NCI-H128 (cell line): ENCODE data around the gene SLC38A4.
"Not testable (repeated sequence)": the region's sequence is repeated elsewhere in the genome, so short reads cannot be mapped to it uniquely, and the experiment has no call there.

Experiments used
- DNase-seq: peaks from one replicate; lab custom pipeline; 2025; ENCODE audit not compliant: unreplicated experiment; lab: John Stamatoyannopoulos, UW

The SLC38A4 gene, protein sequence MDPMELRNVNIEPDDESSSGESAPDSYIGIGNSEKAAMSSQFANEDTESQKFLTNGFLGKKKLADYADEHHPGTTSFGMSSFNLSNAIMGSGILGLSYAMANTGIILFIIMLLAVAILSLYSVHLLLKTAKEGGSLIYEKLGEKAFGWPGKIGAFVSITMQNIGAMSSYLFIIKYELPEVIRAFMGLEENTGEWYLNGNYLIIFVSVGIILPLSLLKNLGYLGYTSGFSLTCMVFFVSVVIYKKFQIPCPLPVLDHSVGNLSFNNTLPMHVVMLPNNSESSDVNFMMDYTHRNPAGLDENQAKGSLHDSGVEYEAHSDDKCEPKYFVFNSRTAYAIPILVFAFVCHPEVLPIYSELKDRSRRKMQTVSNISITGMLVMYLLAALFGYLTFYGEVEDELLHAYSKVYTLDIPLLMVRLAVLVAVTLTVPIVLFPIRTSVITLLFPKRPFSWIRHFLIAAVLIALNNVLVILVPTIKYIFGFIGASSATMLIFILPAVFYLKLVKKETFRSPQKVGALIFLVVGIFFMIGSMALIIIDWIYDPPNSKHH

GRCh38 chr12:46825591-46826414 is at the start of gene SLC38A4:
Gene SLC38A4 (minus strand): TSS chr12:46825997. CDS start chr12:46793071, 32,926 bp downstream.
- no peak for DNase-seq

GRCh38 chr12:46875095-46875494 is 49.3 kb upstream of the SLC38A4 start:
- DNase-seq, result no peak

DNA sequence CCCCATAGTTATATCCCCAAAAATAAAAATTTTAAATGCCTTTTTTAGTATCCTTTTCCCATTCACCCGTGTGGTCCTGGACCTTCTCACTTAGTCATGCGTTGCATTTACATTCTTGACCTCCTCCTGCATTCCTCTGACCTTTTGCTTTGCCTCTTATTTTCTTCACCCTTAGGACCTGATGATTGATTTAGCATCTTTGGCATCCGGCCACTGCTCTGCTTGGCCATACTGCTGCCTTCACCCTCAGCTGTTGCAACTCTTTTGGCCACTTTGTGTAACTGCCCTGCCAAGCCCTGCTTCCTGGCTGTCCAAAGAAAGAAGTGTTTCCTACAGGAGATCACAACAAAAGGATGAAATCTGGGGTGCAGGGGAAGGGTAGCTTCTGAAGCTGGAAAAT is 48.8 kb upstream of the SLC38A4 start:
- no peak for DNase-seq

GRCh38 chr12:46872135-46872534 is 46.3 kb upstream of the SLC38A4 start:
- no peak for DNase-seq

GRCh38 chr12:46865311-46865710 is 39.5 kb upstream of the SLC38A4 start:
- no peak for DNase-seq

DNA sequence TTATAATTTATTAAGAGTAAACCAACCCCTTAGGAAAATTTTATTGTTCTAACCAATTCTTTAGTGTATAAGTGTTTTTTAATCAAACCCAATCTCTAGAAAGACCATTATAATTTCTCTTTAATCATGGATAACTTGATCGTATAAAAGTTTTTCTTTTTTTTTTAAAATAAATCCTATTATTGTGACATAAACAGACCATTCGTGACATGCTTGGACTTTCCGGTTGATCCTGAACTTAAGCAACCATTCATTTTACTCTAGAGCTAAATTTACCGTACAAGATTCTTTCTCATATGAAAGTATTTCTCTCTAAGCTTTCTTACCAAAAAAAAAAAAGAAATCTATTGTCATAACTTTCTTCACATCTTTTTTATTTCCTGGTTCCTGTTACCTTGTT is 32.6 kb upstream of the SLC38A4 start:
- DNase-seq, result no peak

- DNase-seq, result no peak
Observed at GRCh38 chr12:46857486-46857885, 31.7 kb upstream of the SLC38A4 start.

GRCh38 chr12:46855760-46856159 is 30.0 kb upstream of the SLC38A4 start:
- no peak for DNase-seq

DNA sequence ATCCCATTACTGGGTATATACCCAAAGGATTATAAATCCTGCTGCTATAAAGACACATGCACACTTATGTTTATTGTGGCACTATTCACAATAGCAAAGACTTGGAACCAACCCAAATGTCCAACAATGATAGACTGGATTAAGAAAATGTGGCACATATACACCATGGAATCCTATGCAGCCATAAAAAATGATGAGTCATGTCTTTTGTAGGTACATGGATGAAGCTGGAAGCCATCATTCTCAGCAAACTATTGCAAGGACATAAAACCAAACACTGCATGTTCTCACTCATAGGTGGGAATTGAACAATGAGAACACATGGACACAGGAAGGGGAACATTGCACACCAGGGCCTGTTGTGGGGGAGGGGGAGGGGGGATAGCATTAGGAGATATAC is 28.4 kb upstream of the SLC38A4 start:
- DNase-seq, result not testable (repeated sequence)

GRCh38 chr12:46848792-46849191 is 23.0 kb upstream of the SLC38A4 start:
- DNase-seq, result not testable (repeated sequence)

DNA sequence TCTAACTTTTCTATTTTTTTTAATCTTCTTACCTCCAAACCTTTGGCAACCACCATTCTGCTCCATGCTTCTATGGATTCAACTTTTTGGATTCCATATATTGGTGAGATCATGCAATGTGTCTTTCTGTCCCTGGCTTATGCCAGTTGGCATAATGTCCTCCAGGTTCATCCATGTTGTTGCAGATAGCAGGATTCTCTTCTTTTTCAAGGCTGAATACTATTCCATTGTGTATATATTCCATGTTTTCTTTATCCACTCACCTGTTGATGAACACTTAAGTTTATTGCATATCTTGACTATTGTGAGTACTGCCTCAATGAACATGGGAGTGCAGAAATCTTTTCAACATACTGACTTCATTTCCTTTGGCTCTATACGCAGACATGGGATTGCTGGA is 21.2 kb upstream of the SLC38A4 start:
- DNase-seq, result no peak

- DNase-seq, result no peak
Observed at GRCh38 chr12:46843811-46844210, 18.0 kb upstream of the SLC38A4 start.

DNA sequence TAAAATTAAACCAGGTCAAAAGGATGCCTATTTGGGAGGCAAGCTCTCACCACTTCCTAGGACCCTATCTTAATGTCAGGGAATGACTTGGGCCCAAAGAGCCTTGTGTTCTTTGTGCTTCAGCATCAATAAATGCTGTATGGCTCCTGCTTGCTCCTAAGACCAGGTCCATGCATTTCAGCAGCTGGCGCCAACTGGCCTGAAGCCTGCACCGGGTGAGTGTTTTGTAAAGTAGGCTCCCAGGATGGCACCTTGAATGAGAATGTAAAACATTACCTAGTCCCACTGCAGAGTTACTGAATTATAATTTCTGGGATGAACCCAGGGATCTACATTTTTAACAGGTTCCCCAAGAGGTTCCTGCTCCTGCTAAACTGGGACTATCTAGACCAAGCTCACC is 16.1 kb upstream of the SLC38A4 start:
- no peak for DNase-seq

DNA sequence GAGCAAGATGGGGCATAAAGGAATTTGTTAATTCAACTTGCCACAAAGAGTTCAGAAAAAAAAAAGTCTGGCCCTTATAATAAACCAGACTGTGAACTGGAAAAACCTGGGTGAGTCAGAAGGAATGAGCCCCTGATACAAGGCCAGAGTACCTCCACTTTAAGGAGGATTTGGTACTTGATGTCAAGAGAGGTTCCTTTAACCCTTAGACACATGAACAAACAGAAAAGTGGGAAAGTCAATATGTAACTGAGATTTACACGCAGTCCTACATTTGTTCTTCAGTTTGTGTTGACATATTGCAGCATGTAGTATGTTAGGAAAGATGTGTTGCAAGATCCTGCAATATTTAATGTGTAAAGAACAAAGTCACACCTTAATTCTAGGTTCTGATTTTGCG is 14.2 kb upstream of the SLC38A4 start:
- DNase-seq, result no peak

- no peak for DNase-seq
Observed at GRCh38 chr12:46839232-46839631, 13.4 kb upstream of the SLC38A4 start.

GRCh38 chr12:46835785-46836184 is 10.0 kb upstream of the SLC38A4 start:
- no peak for DNase-seq

DNA sequence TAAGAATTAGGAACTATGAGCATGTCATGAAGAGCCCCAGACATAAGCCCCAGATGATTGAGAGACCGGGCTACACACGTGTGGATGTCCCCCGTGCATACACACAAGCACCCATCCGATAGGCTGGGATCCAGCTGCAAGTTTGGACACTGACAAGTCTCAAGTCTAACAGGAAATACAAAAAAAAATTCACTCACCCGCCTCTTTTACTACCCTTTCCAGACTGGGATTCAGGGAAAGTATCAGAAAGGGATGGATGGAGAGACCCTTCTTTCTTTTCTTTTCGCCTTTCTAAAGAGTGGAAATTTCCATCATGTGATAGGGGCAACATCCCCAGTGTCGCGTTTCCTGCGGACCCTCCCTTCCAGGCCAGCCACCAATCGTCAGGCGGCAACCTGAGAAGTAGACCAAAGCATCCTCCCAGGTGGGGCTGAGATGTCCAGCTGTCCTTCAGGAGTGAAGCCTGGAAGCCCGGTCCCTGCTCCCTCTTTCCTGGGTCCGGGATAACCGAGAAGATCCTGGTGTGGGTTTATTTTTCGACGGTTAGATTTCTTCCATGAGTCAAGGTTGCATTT is 6.4 kb upstream of the SLC38A4 start:
- DNase-seq, result no peak

DNA sequence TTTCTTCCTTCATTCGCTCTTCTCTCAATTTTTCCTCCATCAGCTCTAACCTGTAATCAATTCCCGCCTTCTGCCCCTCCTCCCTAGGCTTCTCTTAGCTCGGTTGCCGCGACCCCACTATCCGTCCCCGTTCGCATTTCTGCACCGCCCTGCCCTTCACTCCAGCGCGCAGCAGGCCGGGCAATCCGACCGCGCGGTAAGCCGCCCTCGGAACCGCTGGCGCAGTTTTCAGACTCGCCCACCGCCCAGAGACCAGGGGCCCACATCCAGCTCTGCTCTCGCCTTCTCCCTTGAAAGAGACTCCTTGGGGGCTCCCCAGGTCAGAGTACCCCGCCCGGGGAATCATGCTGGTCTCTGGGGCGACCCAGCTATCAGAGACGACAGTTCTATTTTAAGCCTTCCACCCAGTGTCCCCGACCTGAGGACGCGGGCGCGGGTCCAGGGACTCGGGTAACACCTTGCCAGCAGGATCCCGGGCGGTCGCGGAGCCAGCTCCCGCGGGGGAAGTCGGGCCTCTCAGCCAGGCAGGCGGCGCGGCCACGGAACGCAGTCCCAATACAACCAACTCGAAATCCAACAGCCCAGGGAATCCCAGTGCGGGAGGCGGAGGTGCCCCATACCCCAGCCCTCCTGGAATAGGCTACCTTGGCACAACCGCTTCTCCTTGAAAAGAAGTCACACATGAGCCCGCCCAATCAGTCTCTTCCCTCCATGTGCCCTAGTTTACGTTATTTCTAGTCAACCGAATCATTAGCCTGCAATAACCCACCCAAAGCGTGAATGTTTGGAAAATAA is 5.7 kb upstream of the SLC38A4 start:
- no peak for DNase-seq

- DNase-seq, result no peak
Observed at GRCh38 chr12:46830731-46831334, 5.0 kb upstream of the SLC38A4 start.

- no peak for DNase-seq
Observed at GRCh38 chr12:46824709-46825108, 1.1 kb downstream of the SLC38A4 start.
